PC-9 (cell line): ENCODE measurements around the gene CXorf49. TPM values are rescaled to one million over a fixed set of nuclear protein-coding genes. Genes with fewer than 3 reads are reported as not detected.

Experiments used
- BruUV-seq: library from RNA; stranded (reverse); fragments of 400-500 nt; replicated peaks from 2 replicates; lab custom pipeline; 2021; lab: Mats Ljungman, UMichigan
- CTCF ChIA-PET: fragments of 300-600 bp; sonication (Branson Sonifier 250); formaldehyde crosslinking; loops from one replicate; lab custom pipeline; 2022; ENCODE audit warnings: antibody characterized with exemption; lab: Charles Lee
- POLR2A ChIA-PET: fragments of 300-600 bp; sonication (Branson Sonifier 250); formaldehyde crosslinking; loops from one replicate; lab custom pipeline; 2022; ENCODE audit warnings: antibody characterized with exemption; ENCODE audit not compliant: unreplicated experiment; lab: Charles Lee
- DNase-seq, 2 experiments: peaks; one replicate each; pipeline versions ENCODE4 v3.0.0 to v3.0.0-alpha.2; 2015 to 2022; ENCODE audit warnings: mixed read lengths in 1 of 2
- H2AFZ ChIP-seq: fragments of 200-600 bp; sonication (generic); 2 replicates; pipeline ENCODE4 v1.8.1; 2017; ENCODE audit warnings: antibody characterized with exemption
- H3F3A ChIP-seq: fragments of 200-600 bp; sonication (generic); 2 replicates; pipeline ENCODE4 v1.8.1; 2017; ENCODE audit warnings: antibody characterized with exemption, mild to moderate bottlenecking, low read depth; ENCODE audit not compliant: insufficient read depth
- H3K27ac ChIP-seq: fragments of 200-600 bp; sonication (generic); 2 replicates; pipeline ENCODE4 v1.6.1; 2016; ENCODE audit warnings: mixed run types
- H3K27me3 ChIP-seq: fragments of 200-600 bp; sonication (generic); 2 replicates; pipeline ENCODE4 v1.6.1; 2016; ENCODE audit warnings: low read depth, mixed run types; ENCODE audit not compliant: insufficient read depth
- H3K36me3 ChIP-seq: fragments of 200-600 bp; sonication (generic); 2 replicates; pipeline ENCODE4 v1.6.1; 2016; ENCODE audit warnings: low read depth, mixed run types
- H3K4me1 ChIP-seq: fragments of 200-600 bp; sonication (generic); replicated peaks from 2 replicates; pipeline ENCODE4 v1.6.1; 2016; ENCODE audit warnings: mixed run types; ENCODE audit not compliant: insufficient read depth
- H3K4me2 ChIP-seq: fragments of 200-600 bp; sonication (generic); 2 replicates; pipeline ENCODE4 v1.6.1; 2017; ENCODE audit warnings: mixed run types
- H3K4me3 ChIP-seq: fragments of 200-600 bp; sonication (generic); 2 replicates; pipeline ENCODE4 v1.6.1; 2016; ENCODE audit warnings: mixed run types
- H3K79me2 ChIP-seq: fragments of 200-600 bp; sonication (generic); 2 replicates; pipeline ENCODE4 v1.6.1; 2017; ENCODE audit warnings: low read depth, mixed run types
- H3K9me2 ChIP-seq: fragments of 200-600 bp; sonication (generic); 2 replicates; pipeline ENCODE4 v1.8.1; 2017; ENCODE audit warnings: mild to moderate bottlenecking; ENCODE audit not compliant: insufficient read depth
- H3K9me3 ChIP-seq: fragments of 200-600 bp; sonication (generic); 2 replicates; pipeline ENCODE4 v1.8.1; 2016; ENCODE audit warnings: low read depth; ENCODE audit not compliant: insufficient read depth
- H4K20me1 ChIP-seq: fragments of 200-600 bp; sonication (generic); 2 replicates; pipeline ENCODE4 v1.8.1; 2017; ENCODE audit not compliant: insufficient read depth
- EZH2 ChIP-seq: fragments of 200-600 bp; sonication (generic); IDR thresholded peaks from 2 replicates; pipeline ENCODE4 v1.8.0; 2017; ENCODE audit warnings: antibody characterized with exemption, low read depth
- intact Hi-C: fragments of 100-400 bp; cut with micrococcal nuclease; formaldehyde crosslinking; loops from one replicate; pipeline ENCODE4 v1.10.0; 2022; ENCODE audit not compliant: unreplicated experiment
- total RNA-seq: library from RNA; stranded (reverse); gene quantifications from 2 replicates; pipeline ENCODE4 v1.2.3, GENCODE V29; 2021
- TF ChIP-seq, protein P1 (sequence below): fragments of 200-600 bp; sonication (generic); conservative IDR thresholded peaks from 2 replicates; pipeline ENCODE4 v1.6.1; 2017; ENCODE audit warnings: mixed run types, antibody characterized with exemption, mild to moderate bottlenecking, moderate library complexity

The CXorf49 gene
- total RNA-seq, 1 experiment from 2014 or later: not detected

DNA sequence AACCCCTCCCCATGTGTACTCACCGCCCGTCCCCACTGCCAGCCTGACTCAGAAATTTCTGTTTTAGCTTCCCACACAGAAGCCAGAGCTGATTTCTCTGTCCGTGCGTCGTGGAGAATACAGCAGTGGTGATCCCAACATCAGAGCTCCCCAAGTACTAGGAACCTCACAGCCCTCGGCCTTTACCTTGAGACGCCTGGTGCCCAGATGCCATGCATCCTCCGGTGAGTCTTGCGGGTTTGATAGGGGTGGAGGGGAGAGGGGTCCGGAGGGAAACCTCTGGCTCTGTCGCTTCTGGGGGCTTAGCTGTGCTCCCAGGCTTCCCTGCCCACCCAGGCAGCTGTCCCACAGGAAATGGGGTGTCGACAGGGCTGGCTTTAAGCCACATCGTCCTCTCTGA, 48.6 kb downstream of the CXorf49 start:
- no peak for DNase-seq
- TF ChIP-seq, protein P1, sequence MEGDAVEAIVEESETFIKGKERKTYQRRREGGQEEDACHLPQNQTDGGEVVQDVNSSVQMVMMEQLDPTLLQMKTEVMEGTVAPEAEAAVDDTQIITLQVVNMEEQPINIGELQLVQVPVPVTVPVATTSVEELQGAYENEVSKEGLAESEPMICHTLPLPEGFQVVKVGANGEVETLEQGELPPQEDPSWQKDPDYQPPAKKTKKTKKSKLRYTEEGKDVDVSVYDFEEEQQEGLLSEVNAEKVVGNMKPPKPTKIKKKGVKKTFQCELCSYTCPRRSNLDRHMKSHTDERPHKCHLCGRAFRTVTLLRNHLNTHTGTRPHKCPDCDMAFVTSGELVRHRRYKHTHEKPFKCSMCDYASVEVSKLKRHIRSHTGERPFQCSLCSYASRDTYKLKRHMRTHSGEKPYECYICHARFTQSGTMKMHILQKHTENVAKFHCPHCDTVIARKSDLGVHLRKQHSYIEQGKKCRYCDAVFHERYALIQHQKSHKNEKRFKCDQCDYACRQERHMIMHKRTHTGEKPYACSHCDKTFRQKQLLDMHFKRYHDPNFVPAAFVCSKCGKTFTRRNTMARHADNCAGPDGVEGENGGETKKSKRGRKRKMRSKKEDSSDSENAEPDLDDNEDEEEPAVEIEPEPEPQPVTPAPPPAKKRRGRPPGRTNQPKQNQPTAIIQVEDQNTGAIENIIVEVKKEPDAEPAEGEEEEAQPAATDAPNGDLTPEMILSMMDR: no peak
- TF ChIP-seq EZH2: no peak
- intact Hi-C loops: no loop called here
- Histone ChIP-seq H3K27me3 (peaks cover 39% of the 10 kb centered on the region), H3K9me3 (no peaks in the 10 kb centered on the region), H3F3A (no peaks in the 10 kb centered on the region), H3K4me3 (no peak overlapping the region), H3K9me2 (no peaks in the 10 kb centered on the region), H3K79me2 (no peaks in the 10 kb centered on the region), H3K27ac (no peak overlapping the region), H4K20me1 (no peaks in the 10 kb centered on the region), H3K4me1 (no peaks in the 10 kb centered on the region), H2AFZ (no peak overlapping the region), H3K4me2 (no peak overlapping the region), H3K36me3 (no peaks in the 10 kb centered on the region)
- no TSS peak for BruUV-seq
- ChIA-PET CTCF (no interaction called here), POLR2A (no interaction called here)

DNA sequence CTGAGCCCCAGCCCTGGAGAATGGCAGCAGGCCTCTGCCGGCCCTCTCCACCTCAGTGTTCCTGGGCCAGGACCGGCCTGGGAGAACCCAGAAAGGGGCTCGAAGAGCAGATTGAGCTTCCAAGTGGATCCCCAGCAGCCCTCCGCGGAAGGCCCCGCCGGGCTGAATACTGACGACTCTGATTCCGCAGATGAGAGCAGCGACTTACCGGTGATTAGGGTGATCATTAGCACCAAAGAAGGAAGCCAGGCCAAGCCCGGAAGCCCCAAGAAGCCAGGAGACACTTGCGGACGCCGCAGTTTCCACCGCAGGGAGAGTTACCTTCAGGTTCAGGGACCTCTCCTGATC, 49.9 kb downstream of the CXorf49 start:
- TF ChIP-seq, protein P1: no peak
- TF ChIP-seq EZH2: no peak
- Histone ChIP-seq H3K27ac (no peak overlapping the region), H3K36me3 (no peaks in the 10 kb centered on the region), H3K4me2 (no peak overlapping the region), H3K9me2 (no peaks in the 10 kb centered on the region), H3K4me3 (no peak overlapping the region), H2AFZ (no peak overlapping the region), H3K27me3 (peaks cover 27% of the 10 kb centered on the region), H3F3A (no peaks in the 10 kb centered on the region), H3K79me2 (no peaks in the 10 kb centered on the region), H4K20me1 (no peaks in the 10 kb centered on the region), H3K4me1 (no peaks in the 10 kb centered on the region), H3K9me3 (no peaks in the 10 kb centered on the region)
- CTCF ChIA-PET: no interaction called here
- POLR2A ChIA-PET: no interaction called here
- intact Hi-C loops: no loop called here
- no peak for DNase-seq
- no TSS peak for BruUV-seq

DNA sequence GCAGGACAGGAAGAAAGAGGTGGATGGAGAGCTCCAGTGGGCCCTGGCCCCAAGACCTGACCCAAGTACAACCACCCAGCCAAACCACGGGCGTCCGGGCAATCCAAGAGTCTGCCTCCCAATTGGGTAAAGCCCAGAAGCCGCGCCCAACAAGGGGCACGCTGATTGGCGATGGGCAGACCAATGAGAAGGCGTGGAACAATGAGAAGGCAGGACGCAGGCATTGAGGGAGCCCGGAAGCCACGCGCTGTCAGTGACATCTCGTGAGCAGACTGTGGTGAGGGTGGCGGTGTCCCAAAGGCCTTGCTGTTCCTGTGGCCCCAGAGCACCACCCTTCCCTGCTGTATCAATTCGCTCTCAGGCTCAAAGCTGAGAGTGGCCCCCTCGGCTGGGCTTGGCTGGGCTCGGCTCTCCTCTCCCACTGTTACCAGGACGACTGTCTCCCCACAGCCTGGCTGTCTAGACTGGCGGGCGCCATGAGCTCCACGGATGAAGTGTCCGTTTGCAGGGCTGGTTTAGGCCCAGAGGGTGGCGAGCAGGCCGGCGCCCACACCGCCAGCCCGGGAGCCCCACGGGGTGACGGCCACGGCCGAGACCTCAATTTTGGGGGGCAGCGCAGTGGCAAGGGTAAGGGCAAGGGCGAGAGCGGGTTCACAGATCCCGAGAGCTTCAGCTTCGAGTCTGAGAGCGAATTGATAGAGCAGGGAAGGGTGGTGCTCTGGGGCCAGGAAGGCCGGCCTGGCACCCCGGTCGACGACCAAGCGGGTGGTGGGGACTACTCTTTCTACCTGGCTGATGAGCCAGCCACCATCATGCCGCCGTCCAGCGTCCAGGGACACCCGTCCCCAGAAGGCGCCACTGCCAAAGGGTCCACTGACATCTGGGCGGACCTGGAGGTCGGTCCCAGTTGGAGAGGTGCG, 50.5 kb downstream of the CXorf49 start, which contains the start of gene LOC101059915:
Gene LOC101059915, plus strand, starts transcription at position 219 of the 920 bp plus-strand sequence.
- H3K9me2 ChIP-seq: no peaks in the 10 kb centered on the region
- no peaks in the 10 kb centered on the region for H3K79me2 ChIP-seq
- no peaks in the 10 kb centered on the region for H3K9me3 ChIP-seq
- intact Hi-C loops: no loop called here
- H2AFZ ChIP-seq: no peak within 1 kb of the TSS
- CTCF ChIA-PET: no interaction called here
- H3K36me3 ChIP-seq: no peaks in the 10 kb centered on the region
- no peak for DNase-seq
- no peaks in the 10 kb centered on the region for H4K20me1 ChIP-seq
- H3K4me3 ChIP-seq: no peak within 1 kb of the TSS
- H3F3A ChIP-seq: no peaks in the 10 kb centered on the region
- POLR2A ChIA-PET: no interaction called here
- H3K4me2 ChIP-seq: no peak within 1 kb of the TSS
- H3K4me1 ChIP-seq: no peaks in the 10 kb centered on the region
- no peak for TF ChIP-seq EZH2
- TF ChIP-seq, protein P1: no peak
- no TSS peak for BruUV-seq
- H3K27me3 ChIP-seq: peaks cover 23% of the 10 kb centered on the region
- no peak within 1 kb of the TSS for H3K27ac ChIP-seq
